ENCODE measurements around the gene UBE2Z.

DNA sequence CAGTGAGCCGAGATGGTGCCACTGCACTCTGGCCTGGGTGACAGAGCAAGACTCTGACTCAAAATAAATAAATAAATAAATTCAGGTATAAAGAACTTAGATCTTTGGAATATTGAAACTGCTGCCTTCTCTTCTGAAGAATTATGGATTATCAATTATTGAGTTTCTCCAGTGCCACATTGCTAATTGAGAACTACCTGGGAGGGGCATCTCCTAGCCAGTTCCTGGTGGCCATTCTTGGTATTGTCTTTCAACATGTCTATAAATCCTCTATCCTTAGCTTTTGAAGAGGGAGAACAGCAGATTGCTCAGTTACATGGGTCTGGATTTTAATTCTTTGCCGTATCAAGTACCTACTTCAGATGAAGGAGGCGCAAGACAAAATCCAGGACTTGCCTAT lies 48.2 kb upstream of the UBE2Z start:
- TF ChIP-seq, protein P1, sequence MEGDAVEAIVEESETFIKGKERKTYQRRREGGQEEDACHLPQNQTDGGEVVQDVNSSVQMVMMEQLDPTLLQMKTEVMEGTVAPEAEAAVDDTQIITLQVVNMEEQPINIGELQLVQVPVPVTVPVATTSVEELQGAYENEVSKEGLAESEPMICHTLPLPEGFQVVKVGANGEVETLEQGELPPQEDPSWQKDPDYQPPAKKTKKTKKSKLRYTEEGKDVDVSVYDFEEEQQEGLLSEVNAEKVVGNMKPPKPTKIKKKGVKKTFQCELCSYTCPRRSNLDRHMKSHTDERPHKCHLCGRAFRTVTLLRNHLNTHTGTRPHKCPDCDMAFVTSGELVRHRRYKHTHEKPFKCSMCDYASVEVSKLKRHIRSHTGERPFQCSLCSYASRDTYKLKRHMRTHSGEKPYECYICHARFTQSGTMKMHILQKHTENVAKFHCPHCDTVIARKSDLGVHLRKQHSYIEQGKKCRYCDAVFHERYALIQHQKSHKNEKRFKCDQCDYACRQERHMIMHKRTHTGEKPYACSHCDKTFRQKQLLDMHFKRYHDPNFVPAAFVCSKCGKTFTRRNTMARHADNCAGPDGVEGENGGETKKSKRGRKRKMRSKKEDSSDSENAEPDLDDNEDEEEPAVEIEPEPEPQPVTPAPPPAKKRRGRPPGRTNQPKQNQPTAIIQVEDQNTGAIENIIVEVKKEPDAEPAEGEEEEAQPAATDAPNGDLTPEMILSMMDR (IDR thresholded peaks at IDR 0.05): peak in 4 of 12 donors; percentile 5 to 34 (median 20)
- TF ChIP-seq POLR2A (IDR thresholded peaks at IDR 0.05): no peak
